GM12878 (cell line): Measurements from ENCODE around the gene IRF8. TPM values are rescaled to one million over a fixed set of nuclear protein-coding genes. Genes with fewer than 3 reads are reported as not detected.

Source experiments
- ASH2L ChIP-seq: fragments of 300-600, 200-600 bp; sonication (generic); IDR thresholded peaks from 2 replicates; pipeline ENCODE4 v1.6.1; 2017; ENCODE audit warnings: low read depth, mild to moderate bottlenecking, borderline replicate concordance
- BCL11A ChIP-seq: IDR thresholded peaks from 2 replicates; pipeline ENCODE4 v1.6.1; 2011; ENCODE audit warnings: low read depth, low read length
- CBFB ChIP-seq: IDR thresholded peaks from 2 replicates; pipeline ENCODE4 v1.6.1; 2016; ENCODE audit warnings: antibody characterized with exemption, low read depth
- EGR1 ChIP-seq, 2 experiments: IDR thresholded peaks; 1 replicate in 1 of 2; 2 replicates in 1 of 2; pipeline ENCODE4 v1.6.1; 2011 to 2012; ENCODE audit warnings: low read depth in 2 of 2, low read length in 2 of 2, borderline replicate concordance in 1 of 2, mild to moderate bottlenecking in 1 of 2, moderate library complexity in 1 of 2
- ESRRA ChIP-seq: IDR thresholded peaks from 2 replicates; pipeline ENCODE4 v1.6.1; 2012; ENCODE audit warnings: mild to moderate bottlenecking, low read length, improper control_type of control experiment
- FOXM1 ChIP-seq: IDR thresholded peaks from 2 replicates; pipeline ENCODE4 v1.6.1; 2012; ENCODE audit warnings: low read depth, mild to moderate bottlenecking, inconsistent platforms, low read length, moderate library complexity
- HDAC2 ChIP-seq: fragments of 200-600 bp; sonication (generic); IDR thresholded peaks from 2 replicates; pipeline ENCODE4 v1.6.1; 2017
- IKZF1 ChIP-seq: fragments of 450-650 bp; conservative IDR thresholded peaks from 2 replicates; pipeline ENCODE4 v1.6.1; 2017; ENCODE audit warnings: antibody characterized with exemption, mild to moderate bottlenecking
- KDM1A ChIP-seq: fragments of 200-600 bp; sonication (generic); IDR thresholded peaks from 2 replicates; pipeline ENCODE4 v1.6.1; 2016; ENCODE audit warnings: borderline replicate concordance
- MXI1 ChIP-seq: fragments of 150-350 bp; IDR thresholded peaks from 2 replicates; pipeline ENCODE4 v1.6.1; 2011; ENCODE audit warnings: low read depth, mild to moderate bottlenecking, inconsistent platforms, low read length, improper control_type of control experiment
- NRF1 ChIP-seq: conservative IDR thresholded peaks from 2 replicates; pipeline ENCODE4 v1.6.1; 2011; ENCODE audit warnings: mild to moderate bottlenecking, low read depth, low read length, improper control_type of control experiment
- RB1 ChIP-seq: fragments of 450-650 bp; formaldehyde crosslinking; IDR thresholded peaks from 2 replicates; pipeline ENCODE4 v1.6.1; 2017; ENCODE audit warnings: mild to moderate bottlenecking, borderline replicate concordance
- RFX5 ChIP-seq: IDR thresholded peaks from 2 replicates; pipeline ENCODE4 v1.6.1; 2011; ENCODE audit warnings: low read depth, low read length, improper control_type of control experiment
- SIX5 ChIP-seq: IDR thresholded peaks from 2 replicates; pipeline ENCODE4 v1.6.1; 2011; ENCODE audit warnings: mild to moderate bottlenecking, low read depth, low read length, moderate library complexity; ENCODE audit not compliant: severe bottlenecking
- SMARCA5 ChIP-seq: fragments of 450-650 bp; IDR thresholded peaks from 2 replicates; pipeline ENCODE4 v1.6.1; 2017; ENCODE audit warnings: mild to moderate bottlenecking
- SPI1 ChIP-seq: IDR thresholded peaks from 2 replicates; pipeline ENCODE4 v1.6.1; 2011; ENCODE audit warnings: low read depth, mild to moderate bottlenecking, low read length, moderate library complexity, borderline replicate concordance; ENCODE audit not compliant: insufficient read depth
- SREBF1 ChIP-seq: IDR thresholded peaks from 2 replicates; pipeline ENCODE4 v1.6.1; 2012; ENCODE audit warnings: mild to moderate bottlenecking, low read length
- TAF1 ChIP-seq: IDR thresholded peaks from 2 replicates; pipeline ENCODE4 v1.6.1; 2011; ENCODE audit warnings: mild to moderate bottlenecking, low read depth, low read length, borderline replicate concordance
- YBX1 ChIP-seq: fragments of 450-650 bp; IDR thresholded peaks from 2 replicates; pipeline ENCODE4 v1.6.1; 2016; ENCODE audit warnings: antibody characterized with exemption
- ZNF217 ChIP-seq: fragments of 450-650 bp; IDR thresholded peaks from 2 replicates; pipeline ENCODE4 v1.6.1; 2017; ENCODE audit warnings: antibody characterized with exemption, mild to moderate bottlenecking
- polyA plus RNA-seq, 11 experiments: library from polyadenylated mRNA; depleted of rRNA in 4 of 11; unstranded in 6 of 11; stranded (reverse) in 5 of 11; fragments of >200 nt; fragmentation: Nextera tagmentation in 4 of 11; fragmentation: Illumina TruSeq in 1 of 11; extraction: Ambion mirVana in 4 of 11; extraction: Trizol in 1 of 11; gene quantifications; 1 replicate in 1 of 11; 2 replicates in 10 of 11; pipeline versions ENCODE4 v1.2.1 to v1.2.3, GENCODE V29; 2011 to 2016; ENCODE audit warnings: inconsistent platforms in 2 of 11, missing spikeins in 2 of 11, low read depth in 1 of 11
- total RNA-seq, 4 experiments: library from RNA; depleted of rRNA in 3 of 4; stranded (reverse); fragments of >200 nt in 3 of 4; fragmentation: Illumina TruSeq in 1 of 4; extraction: Trizol in 1 of 4; gene quantifications; 2 replicates each; pipeline versions ENCODE4 v1.2.1 to v1.2.3, GENCODE V29; 2013 to 2021
- TF ChIP-seq, protein P1 (sequence below): fragments of 450-650 bp; IDR thresholded peaks from 2 replicates; pipeline ENCODE4 v1.6.1; 2017; ENCODE audit warnings: mild to moderate bottlenecking, low read depth, inconsistent platforms; ENCODE audit not compliant: poor library complexity, severe bottlenecking
- TF ChIP-seq, protein P2 (sequence below), 3 experiments: IDR thresholded peaks in 2 of 3; conservative IDR thresholded peaks in 1 of 3; 2 replicates each; pipeline ENCODE4 v1.5.1; 2011; ENCODE audit warnings: low read depth in 3 of 3, low read length in 3 of 3, mild to moderate bottlenecking in 3 of 3, control low read depth in 2 of 3, moderate library complexity in 2 of 3, inconsistent platforms in 1 of 3, mixed read lengths in 1 of 3; ENCODE audit not compliant: control insufficient read depth in 2 of 3, insufficient read depth in 1 of 3; ENCODE audit errors: extremely low read depth in 1 of 3

Gene IRF8
- total and polyA plus RNA-seq, 10 of the 15 experiments (the other 5 are each of a cell fraction or from before 2014, with no cell fraction given) = 17.1 to 237 (median 172) TPM

DNA sequence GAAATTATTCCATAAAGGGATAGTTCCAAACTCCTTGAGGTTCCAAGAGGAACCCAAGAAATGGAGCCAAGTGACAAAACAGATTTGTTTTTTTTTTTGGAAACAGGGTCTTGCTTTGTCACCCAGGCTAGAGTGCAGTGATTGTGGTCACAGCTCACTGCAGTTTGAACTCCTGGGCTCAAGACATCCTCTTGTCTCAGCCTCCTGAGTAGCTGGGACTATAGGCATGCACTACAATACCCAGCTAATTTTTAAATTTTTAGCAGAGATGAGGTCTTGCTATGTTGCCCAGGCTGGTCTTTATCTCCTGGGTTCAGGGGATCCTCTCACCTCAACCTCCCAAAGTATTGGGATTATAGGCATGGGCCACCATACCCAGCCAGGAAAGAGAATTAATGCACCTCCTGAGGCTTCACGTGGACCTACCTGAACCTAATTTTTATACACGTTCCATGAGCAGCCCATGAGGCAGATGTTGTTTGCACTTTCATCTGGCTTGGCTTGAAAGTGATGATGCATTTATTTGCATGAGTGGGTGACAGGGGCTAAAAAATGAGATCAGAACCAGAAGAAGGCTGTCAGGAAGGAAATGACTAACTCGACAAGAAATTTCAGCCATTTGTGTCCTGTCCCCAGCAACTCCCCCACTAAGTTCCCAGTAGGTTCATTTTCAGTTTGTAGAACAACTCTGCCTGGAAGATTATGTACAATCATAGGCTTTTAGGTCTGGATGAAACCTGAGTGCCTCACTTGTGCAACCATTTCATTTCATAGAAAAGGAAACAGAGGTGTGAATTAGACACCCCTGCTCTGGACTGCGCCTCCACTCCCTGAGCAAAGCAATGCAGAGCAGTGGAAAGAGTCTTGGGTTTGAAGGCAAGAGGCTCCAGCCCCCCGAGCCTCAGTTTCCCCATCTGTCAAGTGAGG is 10.3 kb upstream of the IRF8 start (continued):
- no peak; the same call in 1 of the 2 replicates for TF ChIP-seq TAF1
- TF ChIP-seq, protein P1, sequence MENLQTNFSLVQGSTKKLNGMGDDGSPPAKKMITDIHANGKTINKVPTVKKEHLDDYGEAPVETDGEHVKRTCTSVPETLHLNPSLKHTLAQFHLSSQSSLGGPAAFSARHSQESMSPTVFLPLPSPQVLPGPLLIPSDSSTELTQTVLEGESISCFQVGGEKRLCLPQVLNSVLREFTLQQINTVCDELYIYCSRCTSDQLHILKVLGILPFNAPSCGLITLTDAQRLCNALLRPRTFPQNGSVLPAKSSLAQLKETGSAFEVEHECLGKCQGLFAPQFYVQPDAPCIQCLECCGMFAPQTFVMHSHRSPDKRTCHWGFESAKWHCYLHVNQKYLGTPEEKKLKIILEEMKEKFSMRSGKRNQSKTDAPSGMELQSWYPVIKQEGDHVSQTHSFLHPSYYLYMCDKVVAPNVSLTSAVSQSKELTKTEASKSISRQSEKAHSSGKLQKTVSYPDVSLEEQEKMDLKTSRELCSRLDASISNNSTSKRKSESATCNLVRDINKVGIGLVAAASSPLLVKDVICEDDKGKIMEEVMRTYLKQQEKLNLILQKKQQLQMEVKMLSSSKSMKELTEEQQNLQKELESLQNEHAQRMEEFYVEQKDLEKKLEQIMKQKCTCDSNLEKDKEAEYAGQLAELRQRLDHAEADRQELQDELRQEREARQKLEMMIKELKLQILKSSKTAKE = peak; percentile 77
- TF ChIP-seq NRF1 = no peak
- no peak; the same call in 1 of the 2 replicates for TF ChIP-seq SMARCA5
- TF ChIP-seq KDM1A = no peak
- TF ChIP-seq SIX5 = no peak
- no peak for TF ChIP-seq RFX5
- peak; percentile 92 for TF ChIP-seq FOXM1
- TF ChIP-seq ESRRA = no peak; the same call in 1 of the 2 replicates
- TF ChIP-seq CBFB = no peak
- TF ChIP-seq RB1 = no peak
- no peak for TF ChIP-seq HDAC2
- TF ChIP-seq, protein P2, sequence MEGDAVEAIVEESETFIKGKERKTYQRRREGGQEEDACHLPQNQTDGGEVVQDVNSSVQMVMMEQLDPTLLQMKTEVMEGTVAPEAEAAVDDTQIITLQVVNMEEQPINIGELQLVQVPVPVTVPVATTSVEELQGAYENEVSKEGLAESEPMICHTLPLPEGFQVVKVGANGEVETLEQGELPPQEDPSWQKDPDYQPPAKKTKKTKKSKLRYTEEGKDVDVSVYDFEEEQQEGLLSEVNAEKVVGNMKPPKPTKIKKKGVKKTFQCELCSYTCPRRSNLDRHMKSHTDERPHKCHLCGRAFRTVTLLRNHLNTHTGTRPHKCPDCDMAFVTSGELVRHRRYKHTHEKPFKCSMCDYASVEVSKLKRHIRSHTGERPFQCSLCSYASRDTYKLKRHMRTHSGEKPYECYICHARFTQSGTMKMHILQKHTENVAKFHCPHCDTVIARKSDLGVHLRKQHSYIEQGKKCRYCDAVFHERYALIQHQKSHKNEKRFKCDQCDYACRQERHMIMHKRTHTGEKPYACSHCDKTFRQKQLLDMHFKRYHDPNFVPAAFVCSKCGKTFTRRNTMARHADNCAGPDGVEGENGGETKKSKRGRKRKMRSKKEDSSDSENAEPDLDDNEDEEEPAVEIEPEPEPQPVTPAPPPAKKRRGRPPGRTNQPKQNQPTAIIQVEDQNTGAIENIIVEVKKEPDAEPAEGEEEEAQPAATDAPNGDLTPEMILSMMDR (IDR thresholded peaks at IDR 0.05 in 2 of 3, conservative IDR thresholded peaks at IDR 0.05 in 1 of 3; ENCODE audit: control insufficient read depth in 2 of 3, extremely low read depth in 1 of 3, insufficient read depth in 1 of 3, low read depth in 3 of 3, low read length in 3 of 3) = no peak
- peak; percentile 87; the same call in 1 of the 2 replicates for TF ChIP-seq BCL11A
- TF ChIP-seq ZNF217 = no peak
- peak; percentile 80 for TF ChIP-seq IKZF1
- no peak for TF ChIP-seq MXI1
- TF ChIP-seq SREBF1 = no peak
- TF ChIP-seq YBX1 = no peak
- TF ChIP-seq EGR1 (IDR thresholded peaks at IDR 0.05; ENCODE audit: borderline replicate concordance in 1 of 2, low read depth in 2 of 2, low read length in 2 of 2) = peak in 1 of 2 experiments; percentile 68; a peak in 1 of 3 replicates
- no peak for TF ChIP-seq SPI1
- TF ChIP-seq ASH2L = no peak
